Right atrium auricular region (tissue), 2 donors: ENCODE measurements around the gene NAALADL2. TPM values are rescaled to one million over a fixed set of nuclear protein-coding genes. Genes with fewer than 3 reads are reported as not detected.

Experiments used
- DNase-seq: peaks from one replicate; pipeline ENCODE4 v3.0.0-alpha.2; 2019; ENCODE audit warnings: low spot score
- H3K27ac ChIP-seq, 2 donors: fragments of 200-600 bp; sonication (generic); 1 replicate in 1 of 2; 2 replicates in 1 of 2; pipeline ENCODE4 v1.5.1; 2016 to 2019
- H3K27me3 ChIP-seq, 2 donors: fragments of 200-600 bp; sonication (generic); one replicate each; pipeline versions ENCODE4 v1.5.1 to v1.6.0; 2017 to 2019
- H3K36me3 ChIP-seq: fragments of 200-600 bp; sonication (generic); one replicate; pipeline ENCODE4 v1.5.1; 2016
- H3K4me1 ChIP-seq, 2 donors: fragments of 200-600 bp; sonication (generic); one replicate each; pipeline versions ENCODE4 v1.5.1 to v1.6.0; 2017 to 2019
- H3K4me3 ChIP-seq, 2 donors: fragments of 200-600 bp; sonication (generic); 1 replicate in 1 of 2; 2 replicates in 1 of 2; pipeline ENCODE4 v1.5.1; 2017 to 2019; ENCODE audit warnings: mild to moderate bottlenecking in 1 of 2, moderate library complexity in 1 of 2
- H3K9me3 ChIP-seq, 2 donors: fragments of 200-600 bp; sonication (generic); one replicate each; pipeline ENCODE4 v1.5.1; 2019
- total RNA-seq, 2 donors: library from RNA; depleted of rRNA; stranded (reverse); fragments of >200 nt; gene quantifications; one replicate each; pipeline ENCODE4 v1.1.0, GENCODE V29; 2016
- TF ChIP-seq, protein P1 (sequence below), 2 donors: fragments of 200-600 bp; sonication (generic); IDR thresholded peaks; one replicate each; pipeline ENCODE4 v1.5.1; 2019; ENCODE audit warnings: antibody characterized with exemption in 2 of 2

The NAALADL2 gene
- total RNA-seq, 2 donors from 2014 or later = 2.5 to 3.2 TPM

DNA sequence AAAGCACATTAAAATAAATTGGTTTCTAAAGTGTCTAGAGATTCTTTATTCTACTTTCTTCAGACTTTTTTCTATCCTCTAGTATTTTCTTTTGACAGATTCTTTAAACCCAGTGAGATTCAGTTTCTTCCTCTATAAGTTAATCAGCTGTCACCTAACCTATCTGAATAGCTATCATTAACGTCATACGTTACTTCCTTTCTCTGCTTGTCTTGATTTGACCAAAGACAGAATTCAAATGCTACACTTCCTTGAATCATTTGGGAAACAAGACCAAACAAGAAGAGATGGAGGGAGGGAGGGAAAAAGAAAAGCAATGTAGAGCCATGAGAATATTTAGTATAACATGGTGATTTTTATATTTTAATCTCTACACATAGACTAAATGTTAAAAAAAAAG is 235.2 kb downstream of the NAALADL2 start:
- Histone ChIP-seq H3K4me3 (no peak overlapping the region), H3K4me1 (no peaks in the 10 kb centered on the region), H3K27ac (no peak overlapping the region), H3K36me3 (no peaks in the 10 kb centered on the region), H3K9me3 (no peaks in the 10 kb centered on the region), H3K27me3 (no peaks in the 10 kb centered on the region)
- DNase-seq = no peak
- TF ChIP-seq, protein P1, sequence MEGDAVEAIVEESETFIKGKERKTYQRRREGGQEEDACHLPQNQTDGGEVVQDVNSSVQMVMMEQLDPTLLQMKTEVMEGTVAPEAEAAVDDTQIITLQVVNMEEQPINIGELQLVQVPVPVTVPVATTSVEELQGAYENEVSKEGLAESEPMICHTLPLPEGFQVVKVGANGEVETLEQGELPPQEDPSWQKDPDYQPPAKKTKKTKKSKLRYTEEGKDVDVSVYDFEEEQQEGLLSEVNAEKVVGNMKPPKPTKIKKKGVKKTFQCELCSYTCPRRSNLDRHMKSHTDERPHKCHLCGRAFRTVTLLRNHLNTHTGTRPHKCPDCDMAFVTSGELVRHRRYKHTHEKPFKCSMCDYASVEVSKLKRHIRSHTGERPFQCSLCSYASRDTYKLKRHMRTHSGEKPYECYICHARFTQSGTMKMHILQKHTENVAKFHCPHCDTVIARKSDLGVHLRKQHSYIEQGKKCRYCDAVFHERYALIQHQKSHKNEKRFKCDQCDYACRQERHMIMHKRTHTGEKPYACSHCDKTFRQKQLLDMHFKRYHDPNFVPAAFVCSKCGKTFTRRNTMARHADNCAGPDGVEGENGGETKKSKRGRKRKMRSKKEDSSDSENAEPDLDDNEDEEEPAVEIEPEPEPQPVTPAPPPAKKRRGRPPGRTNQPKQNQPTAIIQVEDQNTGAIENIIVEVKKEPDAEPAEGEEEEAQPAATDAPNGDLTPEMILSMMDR (IDR thresholded peaks at IDR 0.05) = no peak

DNA sequence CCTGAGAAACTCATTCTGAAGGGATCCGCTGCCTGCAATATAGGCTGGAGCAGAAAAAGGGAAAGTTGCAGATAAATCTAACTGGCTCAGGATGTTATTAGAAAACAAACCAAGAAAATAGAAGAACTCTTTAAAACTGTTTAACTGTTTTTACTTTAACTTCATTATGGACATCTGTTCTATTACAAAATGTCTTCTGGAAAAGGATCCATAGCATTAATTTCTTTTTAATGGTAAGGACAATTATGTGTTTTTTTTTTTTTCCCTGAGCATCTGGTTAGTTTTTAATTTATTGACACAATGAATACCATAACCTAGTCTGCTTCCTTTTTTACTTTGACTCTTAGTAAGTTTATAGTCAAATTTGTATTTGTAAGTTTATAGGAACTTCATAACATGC is 239.5 kb downstream of the NAALADL2 start:
- no peak for DNase-seq
- TF ChIP-seq, protein P1 (IDR thresholded peaks at IDR 0.05) = no peak
- Histone ChIP-seq H3K9me3 (no peaks in the 10 kb centered on the region), H3K36me3 (no peaks in the 10 kb centered on the region), H3K4me3 (no peak overlapping the region), H3K27me3 (no peaks in the 10 kb centered on the region), H3K27ac (no peak overlapping the region), H3K4me1 (no peaks in the 10 kb centered on the region)

DNA sequence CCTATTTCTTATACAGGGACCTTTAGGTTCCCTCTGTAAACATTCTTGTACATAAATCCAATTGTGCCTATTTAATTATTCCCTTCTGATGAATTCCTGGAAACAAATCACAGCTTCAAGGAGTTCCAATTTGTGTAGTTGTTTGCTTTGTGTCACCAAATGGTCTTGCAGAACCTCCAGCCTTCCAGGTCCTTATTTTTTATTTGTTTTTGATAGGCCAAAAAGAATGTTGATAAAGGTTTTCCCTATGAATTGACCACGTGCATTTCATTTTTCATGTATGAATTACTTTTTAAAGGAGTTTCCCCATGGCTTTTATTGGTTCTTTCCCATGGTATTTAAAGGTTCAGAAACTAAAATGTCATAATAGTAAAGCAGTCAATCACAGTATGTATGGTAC is 243.0 kb downstream of the NAALADL2 start:
- Histone ChIP-seq H3K9me3 (no peaks in the 10 kb centered on the region), H3K4me1 (no peaks in the 10 kb centered on the region), H3K36me3 (no peaks in the 10 kb centered on the region), H3K4me3 (no peak overlapping the region), H3K27me3 (no peaks in the 10 kb centered on the region), H3K27ac (no peak overlapping the region)
- no peak for DNase-seq
- TF ChIP-seq, protein P1 (IDR thresholded peaks at IDR 0.05) = no peak

DNA sequence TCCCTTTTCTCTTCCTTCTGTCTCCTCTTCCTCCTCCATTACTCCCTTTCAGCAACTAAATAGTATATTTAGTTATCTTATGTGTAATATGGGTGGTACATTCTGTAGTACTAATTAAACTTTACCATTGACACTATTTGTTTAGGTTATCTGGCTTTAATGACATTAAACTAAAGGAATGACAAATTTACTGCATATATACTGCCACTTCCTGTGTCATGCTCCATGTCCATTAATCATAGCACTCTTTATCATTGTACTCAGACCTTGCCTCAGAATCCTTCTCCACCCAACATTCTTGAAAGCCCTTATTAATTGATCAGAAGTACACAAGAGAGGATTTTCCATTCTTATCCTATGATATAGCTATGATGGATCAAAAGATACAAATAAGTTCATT is 244.2 kb downstream of the NAALADL2 start:
- no peak for DNase-seq
- H3K9me3 ChIP-seq = no peaks in the 10 kb centered on the region
- H3K4me1 ChIP-seq = no peaks in the 10 kb centered on the region
- no peaks in the 10 kb centered on the region for H3K27me3 ChIP-seq
- no peak overlapping the region for H3K4me3 ChIP-seq
- no peaks in the 10 kb centered on the region for H3K36me3 ChIP-seq
- TF ChIP-seq, protein P1 (IDR thresholded peaks at IDR 0.05) = no peak
- H3K27ac ChIP-seq = no peak overlapping the region

DNA sequence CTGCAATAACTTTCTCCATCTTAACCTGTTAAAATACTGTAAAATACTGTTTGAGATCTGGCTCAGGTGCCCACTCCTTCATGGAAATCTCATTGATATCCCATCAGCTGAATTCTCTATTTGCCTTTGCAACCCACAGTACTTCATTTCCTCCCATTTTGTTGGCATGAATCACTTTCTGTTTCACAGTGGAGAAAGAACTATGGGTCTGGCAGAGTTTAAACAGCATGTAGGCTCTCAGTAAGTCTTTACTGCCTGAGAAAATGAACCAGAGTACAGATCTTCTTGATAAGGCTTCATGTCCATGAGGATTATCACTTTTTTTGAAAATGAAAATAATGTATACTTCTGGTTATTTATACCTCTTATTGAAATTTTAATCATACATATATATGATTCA is 245.9 kb downstream of the NAALADL2 start:
- no peak for DNase-seq
- H3K9me3 ChIP-seq = no peaks in the 10 kb centered on the region
- no peaks in the 10 kb centered on the region for H3K4me1 ChIP-seq
- no peaks in the 10 kb centered on the region for H3K36me3 ChIP-seq
- H3K27me3 ChIP-seq = no peaks in the 10 kb centered on the region
- TF ChIP-seq, protein P1 (IDR thresholded peaks at IDR 0.05) = no peak
- H3K4me3 ChIP-seq = no peak overlapping the region
- no peak overlapping the region for H3K27ac ChIP-seq

DNA sequence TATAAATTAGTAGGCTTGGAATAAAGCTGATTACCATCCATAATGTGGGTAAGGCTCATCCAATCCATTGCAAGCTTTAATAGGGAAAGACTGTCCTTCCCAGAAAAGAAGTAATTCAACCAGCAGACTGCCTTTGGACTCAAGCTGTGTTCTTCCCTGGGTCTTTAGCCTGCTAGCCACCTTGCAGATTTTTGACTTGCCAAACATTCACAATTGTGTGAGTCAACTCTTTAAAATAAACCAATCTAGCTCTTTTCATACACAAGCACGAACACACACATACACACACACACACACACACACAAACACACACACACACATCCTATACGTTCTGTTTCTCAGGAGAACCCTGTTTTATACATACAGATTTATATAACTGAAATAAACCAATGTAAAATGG is 248.1 kb downstream of the NAALADL2 start:
- no peaks in the 10 kb centered on the region for H3K9me3 ChIP-seq
- H3K27ac ChIP-seq = no peak overlapping the region
- DNase-seq = no peak
- H3K4me3 ChIP-seq = no peak overlapping the region
- H3K36me3 ChIP-seq = no peaks in the 10 kb centered on the region
- H3K27me3 ChIP-seq = no peaks in the 10 kb centered on the region
- H3K4me1 ChIP-seq = no peaks in the 10 kb centered on the region
- TF ChIP-seq, protein P1 (IDR thresholded peaks at IDR 0.05) = no peak
